Panc1 (cell line): Measurements from ENCODE around the gene RHBDF2. TPM values are rescaled to one million over a fixed set of nuclear protein-coding genes. Genes with fewer than 3 reads are reported as not detected.

ENCODE experiments used
- ATAC-seq: fragments of 200-7000 bp; cut with Tn5 transposase; 2 replicates; pipeline ENCODE4 v1.9.1; 2020; ENCODE audit warnings: mild to moderate bottlenecking, moderate library complexity
- BruUV-seq: library from RNA; stranded (reverse); fragments of 400-500 nt; replicated peaks from 2 replicates; lab custom pipeline; 2021; lab: Mats Ljungman, UMichigan
- CTCF ChIA-PET: fragments of 300-600 bp; sonication (Branson Sonifier 250); formaldehyde crosslinking; loops from one replicate; lab custom pipeline; 2022; ENCODE audit warnings: antibody characterized with exemption; lab: Charles Lee
- POLR2A ChIA-PET: fragments of 300-600 bp; sonication (Branson Sonifier 250); formaldehyde crosslinking; loops from one replicate; lab custom pipeline; 2022; ENCODE audit warnings: antibody characterized with exemption; lab: Charles Lee
- DNase-seq: peaks from one replicate; pipeline ENCODE4 v3.0.0-alpha.2; 2010; ENCODE audit warnings: low read depth, low spot score
- H3K27ac ChIP-seq: 2 replicates; pipeline ENCODE4 v1.5.1; 2011; ENCODE audit warnings: mild to moderate bottlenecking, low read length, inconsistent platforms
- H3K27me3 ChIP-seq: fragments of 200-500 bp; sonication (Bioruptor generic); 2 replicates; pipeline ENCODE4 v1.6.0; 2014; ENCODE audit warnings: low read length, inconsistent platforms; ENCODE audit not compliant: control insufficient read depth, insufficient read depth
- H3K36me3 ChIP-seq: fragments of 200-500 bp; sonication (Bioruptor generic); 2 replicates; pipeline ENCODE4 v1.5.1; 2014; ENCODE audit warnings: inconsistent platforms, mild to moderate bottlenecking, low read length, moderate library complexity; ENCODE audit not compliant: control insufficient read depth, insufficient read depth
- H3K4me1 ChIP-seq: 2 replicates; pipeline ENCODE4 v1.5.1; 2011; ENCODE audit warnings: inconsistent platforms, mild to moderate bottlenecking, low read length, moderate library complexity; ENCODE audit not compliant: control insufficient read depth, insufficient read depth
- H3K4me3 ChIP-seq, 2 experiments: 2 replicates each; pipeline ENCODE4 v1.5.1; 2011 to 2012; ENCODE audit warnings: low read depth in 2 of 2, low read length in 2 of 2, mild to moderate bottlenecking in 2 of 2, inconsistent platforms in 1 of 2, moderate library complexity in 1 of 2
- H3K9me3 ChIP-seq: fragments of 200-500 bp; sonication (Bioruptor generic); 2 replicates; pipeline ENCODE4 v1.5.1; 2014; ENCODE audit warnings: low read depth, mild to moderate bottlenecking, inconsistent platforms, low read length, moderate library complexity; ENCODE audit not compliant: control insufficient read depth, insufficient read depth
- CTCF ChIP-seq: fragments of 450-650 bp; IDR thresholded peaks from 2 replicates; pipeline ENCODE4 v1.5.1; 2017; ENCODE audit warnings: mild to moderate bottlenecking
- POLR2AphosphoS5 ChIP-seq: IDR thresholded peaks from 2 replicates; pipeline ENCODE4 v1.6.1; 2012; ENCODE audit warnings: mild to moderate bottlenecking, low read depth, low read length, moderate library complexity
- REST ChIP-seq, 2 experiments: IDR thresholded peaks; 2 replicates each; pipeline ENCODE4 v1.6.1; 2011 to 2012; ENCODE audit warnings: low read depth in 2 of 2, control low read depth in 1 of 2, low read length in 1 of 2, mild to moderate bottlenecking in 1 of 2, moderate library complexity in 1 of 2; ENCODE audit not compliant: insufficient read depth in 1 of 2
- SIN3A ChIP-seq: IDR thresholded peaks from 2 replicates; pipeline ENCODE4 v1.6.1; 2012; ENCODE audit warnings: low read depth, mild to moderate bottlenecking, low read length, moderate library complexity, borderline replicate concordance; ENCODE audit not compliant: insufficient read depth
- TCF7L2 ChIP-seq: IDR thresholded peaks from 2 replicates; pipeline ENCODE4 v1.6.1; 2011; ENCODE audit warnings: mild to moderate bottlenecking, low read depth, low read length, inconsistent platforms
- in situ Hi-C: cut with HindIII; loops from 2 replicates; pipeline ENCODE4 v1.10.0; 2016; ENCODE audit warnings: low sequenced_read_pairs, low pct_unique_long_range_greater_than_20kb
- intact Hi-C: fragments of 100-400 bp; cut with micrococcal nuclease; formaldehyde crosslinking; loops from one replicate; pipeline ENCODE4 v1.10.0; 2022; ENCODE audit not compliant: unreplicated experiment
- total RNA-seq: library from RNA; stranded (reverse); gene quantifications from one replicate; pipeline ENCODE4 v1.2.1, GENCODE V29; 2021; ENCODE audit not compliant: unreplicated experiment

The RHBDF2 gene
- total RNA-seq, 1 experiment from 2014 or later = 67.8 TPM

GRCh38 chr17:76461765-76462555 lies 39.3 kb downstream of the RHBDF2 start:
- POLR2A ChIA-PET = interaction anchor here (0.5 kb wide), 1 partner anchor 17 kb away, joined by 4 read pairs; no protein-coding TSS in a partner anchor
- no peaks in the 10 kb centered on the region for H3K27me3 ChIP-seq
- intact Hi-C loops = loop anchor here (1.0 kb wide), 1 partner anchor 44 kb away; no protein-coding TSS in a partner anchor
- CTCF ChIA-PET = no interaction called here
- H3K27ac ChIP-seq = no peak overlapping the region
- ATAC-seq (peak; percentile 2; the same call in 1 of the 2 replicates), DNase-seq (no peak)
- BruUV-seq = no TSS peak
- H3K9me3 ChIP-seq = no peaks in the 10 kb centered on the region
- H3K36me3 ChIP-seq = no peaks in the 10 kb centered on the region
- in situ Hi-C loops = no loop called here
- H3K4me1 ChIP-seq = peaks cover 5% of the 10 kb centered on the region; the same call in 1 of the 2 replicates
- TF ChIP-seq REST (IDR thresholded peaks at IDR 0.05; ENCODE audit: insufficient read depth in 1 of 2, low read depth in 2 of 2, low read length in 1 of 2) (no peak), TCF7L2 (no peak), POLR2AphosphoS5 (no peak), SIN3A (no peak), CTCF (no peak)
- no peak overlapping the region for H3K4me3 ChIP-seq

GRCh38 chr17:76459674-76460073 lies 41.5 kb downstream of the RHBDF2 start:
- ChIA-PET POLR2A (no interaction called here), CTCF (interaction anchor here (1.2 to 2.1 kb wide), 3 partner anchors 14 to 48 kb away, joined by 3 to 18 read pairs (median 6); no protein-coding TSS in a partner anchor)
- H3K27me3 ChIP-seq = no peaks in the 10 kb centered on the region
- no peaks in the 10 kb centered on the region for H3K36me3 ChIP-seq
- ATAC-seq (no peak), DNase-seq (no peak)
- no peak overlapping the region for H3K27ac ChIP-seq
- no peaks in the 10 kb centered on the region for H3K4me1 ChIP-seq
- in situ Hi-C loops = no loop called here
- intact Hi-C loops = loop anchor here (2.0 kb wide), 1 partner anchor 51 kb away; no protein-coding TSS in a partner anchor
- H3K4me3 ChIP-seq = no peak overlapping the region
- no TSS peak for BruUV-seq
- H3K9me3 ChIP-seq = no peaks in the 10 kb centered on the region
- no peak for TF ChIP-seq TCF7L2
- TF ChIP-seq REST (IDR thresholded peaks at IDR 0.05; ENCODE audit: insufficient read depth in 1 of 2, low read depth in 2 of 2, low read length in 1 of 2) = no peak
- no peak for TF ChIP-seq POLR2AphosphoS5
- no peak for TF ChIP-seq CTCF
- TF ChIP-seq SIN3A = no peak
